ENCODE results near the gene SEMA7A.
"Not testable (repeated sequence)": the region's sequence is repeated elsewhere in the genome, so short reads cannot be mapped to it uniquely, and the experiment has no call there.

The SEMA7A gene

GRCh38 chr15:74390647-74391288 lies 43.0 kb downstream of the SEMA7A start:
- Histone ChIP-seq H3K36me3 (ENCODE audit: control insufficient read depth in 2 of 2, insufficient read depth in 2 of 2, low read length in 2 of 2) (no peaks in the 10 kb centered on the region), H3K9ac (ENCODE audit: low read length in 2 of 2) (no peak overlapping the region), H3K9me3 (ENCODE audit: control insufficient read depth in 2 of 2, low read length in 2 of 2) (no peaks in the 10 kb centered on the region), H3K27ac (ENCODE audit: low read length) (no peak overlapping the region), H3K4me1 (ENCODE audit: control insufficient read depth, insufficient read depth, low read length) (no peaks in the 10 kb centered on the region), H3K4me3 (ENCODE audit: low read length in 2 of 2) (no peak overlapping the region), H3K27me3 (ENCODE audit: control insufficient read depth in 1 of 2, insufficient read depth in 2 of 2, low read length in 2 of 2) (no peaks in the 10 kb centered on the region)

GRCh38 chr15:74390049-74390646 lies 43.6 kb downstream of the SEMA7A start:
- not testable (repeated sequence) for H3K9ac ChIP-seq (ENCODE audit: low read length in 2 of 2); H3K27ac ChIP-seq (ENCODE audit: low read length); H3K36me3 ChIP-seq (ENCODE audit: control insufficient read depth in 2 of 2, insufficient read depth in 2 of 2, low read length in 2 of 2); H3K4me3 ChIP-seq (ENCODE audit: low read length in 2 of 2); H3K9me3 ChIP-seq (ENCODE audit: control insufficient read depth in 2 of 2, low read length in 2 of 2); H3K4me1 ChIP-seq (ENCODE audit: control insufficient read depth, insufficient read depth, low read length); H3K27me3 ChIP-seq (ENCODE audit: control insufficient read depth in 1 of 2, insufficient read depth in 2 of 2, low read length in 2 of 2)

- Histone ChIP-seq H3K27ac (ENCODE audit: low read length) (no peak overlapping the region), H3K36me3 (ENCODE audit: control insufficient read depth in 2 of 2, insufficient read depth in 2 of 2, low read length in 2 of 2) (no peaks in the 10 kb centered on the region), H3K9ac (ENCODE audit: low read length in 2 of 2) (no peak overlapping the region), H3K9me3 (ENCODE audit: control insufficient read depth in 2 of 2, low read length in 2 of 2) (no peaks in the 10 kb centered on the region), H3K4me3 (ENCODE audit: low read length in 2 of 2) (no peak overlapping the region), H3K4me1 (ENCODE audit: control insufficient read depth, insufficient read depth, low read length) (no peaks in the 10 kb centered on the region), H3K27me3 (ENCODE audit: control insufficient read depth in 1 of 2, insufficient read depth in 2 of 2, low read length in 2 of 2) (no peaks in the 10 kb centered on the region)
These were observed 44.3 kb downstream of the SEMA7A start for GRCh38 chr15:74389241-74390048.

- Histone ChIP-seq H3K9ac (ENCODE audit: low read length in 2 of 2) (no peak overlapping the region), H3K36me3 (ENCODE audit: control insufficient read depth in 2 of 2, insufficient read depth in 2 of 2, low read length in 2 of 2) (no peaks in the 10 kb centered on the region), H3K4me3 (ENCODE audit: low read length in 2 of 2) (no peak overlapping the region), H3K9me3 (ENCODE audit: control insufficient read depth in 2 of 2, low read length in 2 of 2) (no peaks in the 10 kb centered on the region), H3K27ac (ENCODE audit: low read length) (no peak overlapping the region), H3K4me1 (ENCODE audit: control insufficient read depth, insufficient read depth, low read length) (no peaks in the 10 kb centered on the region), H3K27me3 (ENCODE audit: control insufficient read depth in 1 of 2, insufficient read depth in 2 of 2, low read length in 2 of 2) (no peaks in the 10 kb centered on the region)
These were observed 45.3 kb downstream of the SEMA7A start for GRCh38 chr15:74388363-74388951.

- no peaks in the 10 kb centered on the region for H3K4me1 ChIP-seq (ENCODE audit: control insufficient read depth, insufficient read depth, low read length)
- no peak overlapping the region for H3K4me3 ChIP-seq (ENCODE audit: low read length in 2 of 2)
- H3K9ac ChIP-seq (ENCODE audit: low read length in 2 of 2): no peak overlapping the region
- no peaks in the 10 kb centered on the region for H3K36me3 ChIP-seq (ENCODE audit: control insufficient read depth in 2 of 2, insufficient read depth in 2 of 2, low read length in 2 of 2)
- H3K27me3 ChIP-seq (ENCODE audit: control insufficient read depth in 1 of 2, insufficient read depth in 2 of 2, low read length in 2 of 2): no peaks in the 10 kb centered on the region
- H3K27ac ChIP-seq (ENCODE audit: low read length): no peak overlapping the region
- no peaks in the 10 kb centered on the region for H3K9me3 ChIP-seq (ENCODE audit: control insufficient read depth in 2 of 2, low read length in 2 of 2)
These were observed 46.0 kb downstream of the SEMA7A start for GRCh38 chr15:74387621-74388362.

- no peaks in the 10 kb centered on the region for H3K27me3 ChIP-seq (ENCODE audit: control insufficient read depth in 1 of 2, insufficient read depth in 2 of 2, low read length in 2 of 2)
- no peak overlapping the region for H3K9ac ChIP-seq (ENCODE audit: low read length in 2 of 2)
- H3K27ac ChIP-seq (ENCODE audit: low read length): no peak overlapping the region
- H3K4me1 ChIP-seq (ENCODE audit: control insufficient read depth, insufficient read depth, low read length): no peaks in the 10 kb centered on the region
- H3K36me3 ChIP-seq (ENCODE audit: control insufficient read depth in 2 of 2, insufficient read depth in 2 of 2, low read length in 2 of 2): no peaks in the 10 kb centered on the region
- H3K4me3 ChIP-seq (ENCODE audit: low read length in 2 of 2): no peak overlapping the region
- no peaks in the 10 kb centered on the region for H3K9me3 ChIP-seq (ENCODE audit: control insufficient read depth in 2 of 2, low read length in 2 of 2)
These were observed 46.6 kb downstream of the SEMA7A start for GRCh38 chr15:74387141-74387541.

- H3K9ac ChIP-seq (ENCODE audit: low read length in 2 of 2): no peak overlapping the region
- no peaks in the 10 kb centered on the region for H3K36me3 ChIP-seq (ENCODE audit: control insufficient read depth in 2 of 2, insufficient read depth in 2 of 2, low read length in 2 of 2)
- no peak overlapping the region for H3K27ac ChIP-seq (ENCODE audit: low read length)
- H3K4me1 ChIP-seq (ENCODE audit: control insufficient read depth, insufficient read depth, low read length): no peaks in the 10 kb centered on the region
- H3K4me3 ChIP-seq (ENCODE audit: low read length in 2 of 2): no peak overlapping the region
- H3K27me3 ChIP-seq (ENCODE audit: control insufficient read depth in 1 of 2, insufficient read depth in 2 of 2, low read length in 2 of 2): no peaks in the 10 kb centered on the region
- H3K9me3 ChIP-seq (ENCODE audit: control insufficient read depth in 2 of 2, low read length in 2 of 2): no peaks in the 10 kb centered on the region
These were observed 47.1 kb downstream of the SEMA7A start for GRCh38 chr15:74386496-74387140.

- Histone ChIP-seq H3K4me3 (ENCODE audit: low read length in 2 of 2) (no peak overlapping the region), H3K4me1 (ENCODE audit: control insufficient read depth, insufficient read depth, low read length) (no peaks in the 10 kb centered on the region), H3K27ac (ENCODE audit: low read length) (no peak overlapping the region), H3K9ac (ENCODE audit: low read length in 2 of 2) (no peak overlapping the region), H3K27me3 (ENCODE audit: control insufficient read depth in 1 of 2, insufficient read depth in 2 of 2, low read length in 2 of 2) (no peaks in the 10 kb centered on the region), H3K9me3 (ENCODE audit: control insufficient read depth in 2 of 2, low read length in 2 of 2) (no peaks in the 10 kb centered on the region), H3K36me3 (ENCODE audit: control insufficient read depth in 2 of 2, insufficient read depth in 2 of 2, low read length in 2 of 2) (no peaks in the 10 kb centered on the region)
These were observed 48.0 kb downstream of the SEMA7A start for GRCh38 chr15:74385733-74386132.

- H3K4me1 ChIP-seq (ENCODE audit: control insufficient read depth, insufficient read depth, low read length): no peaks in the 10 kb centered on the region
- H3K9ac ChIP-seq (ENCODE audit: low read length in 2 of 2): no peak overlapping the region
- H3K36me3 ChIP-seq (ENCODE audit: control insufficient read depth in 2 of 2, insufficient read depth in 2 of 2, low read length in 2 of 2): no peaks in the 10 kb centered on the region
- no peak overlapping the region for H3K4me3 ChIP-seq (ENCODE audit: low read length in 2 of 2)
- no peaks in the 10 kb centered on the region for H3K9me3 ChIP-seq (ENCODE audit: control insufficient read depth in 2 of 2, low read length in 2 of 2)
- H3K27ac ChIP-seq (ENCODE audit: low read length): no peak overlapping the region
- H3K27me3 ChIP-seq (ENCODE audit: control insufficient read depth in 1 of 2, insufficient read depth in 2 of 2, low read length in 2 of 2): no peaks in the 10 kb centered on the region
These were observed 48.7 kb downstream of the SEMA7A start for GRCh38 chr15:74384881-74385643.

GRCh38 chr15:74384566-74384880 lies 49.2 kb downstream of the SEMA7A start:
- no peak overlapping the region for H3K27ac ChIP-seq (ENCODE audit: low read length)
- no peak overlapping the region for H3K4me3 ChIP-seq (ENCODE audit: low read length in 2 of 2)
- H3K27me3 ChIP-seq (ENCODE audit: control insufficient read depth in 1 of 2, insufficient read depth in 2 of 2, low read length in 2 of 2): no peaks in the 10 kb centered on the region
- no peaks in the 10 kb centered on the region for H3K9me3 ChIP-seq (ENCODE audit: control insufficient read depth in 2 of 2, low read length in 2 of 2)
- no peaks in the 10 kb centered on the region for H3K4me1 ChIP-seq (ENCODE audit: control insufficient read depth, insufficient read depth, low read length)
- no peak overlapping the region for H3K9ac ChIP-seq (ENCODE audit: low read length in 2 of 2)
- H3K36me3 ChIP-seq (ENCODE audit: control insufficient read depth in 2 of 2, insufficient read depth in 2 of 2, low read length in 2 of 2): no peaks in the 10 kb centered on the region

Measured in stomach smooth muscle (tissue), 2 donors.